NCI-H2227 (cell line): ENCODE results near the gene C19orf44.
"Not testable (repeated sequence)": the region's sequence is repeated elsewhere in the genome, so short reads cannot be mapped to it uniquely, and the experiment has no call there.

Experiments used
- DNase-seq: peaks from one replicate; lab custom pipeline; 2025; ENCODE audit not compliant: unreplicated experiment; lab: John Stamatoyannopoulos, UW

C19orf44 gene

GRCh38 chr19:16466802-16467427 lies 29.3 kb upstream of the C19orf44 start:
- not testable (repeated sequence) for DNase-seq

GRCh38 chr19:16467581-16467980 lies 28.6 kb upstream of the C19orf44 start:
- DNase-seq: no peak

GRCh38 chr19:16470541-16470910 lies 25.7 kb upstream of the C19orf44 start:
- DNase-seq: no peak

GRCh38 chr19:16470911-16471811 lies 25.0 kb upstream of the C19orf44 start:
- DNase-seq: no peak

GRCh38 chr19:16472559-16472899 lies 23.7 kb upstream of the C19orf44 start:
- not testable (repeated sequence) for DNase-seq

GRCh38 chr19:16472992-16473391 lies 23.2 kb upstream of the C19orf44 start:
- DNase-seq: no peak

GRCh38 chr19:16473875-16474392 lies 22.3 kb upstream of the C19orf44 start:
- no peak for DNase-seq

- DNase-seq: no peak
Observed at GRCh38 chr19:16476401-16476800, 19.8 kb upstream of the C19orf44 start.

- no peak for DNase-seq
Observed at GRCh38 chr19:16477311-16477710, 18.9 kb upstream of the C19orf44 start.

- no peak for DNase-seq
Observed at GRCh38 chr19:16482745-16483144, 13.4 kb upstream of the C19orf44 start.

GRCh38 chr19:16486476-16486875 lies 9.7 kb upstream of the C19orf44 start:
- DNase-seq: not testable (repeated sequence)

- no peak for DNase-seq
Observed at GRCh38 chr19:16496613-16496983, 404 bp downstream of the C19orf44 start.

GRCh38 chr19:16497042-16497441 lies 848 bp downstream of the C19orf44 start:
- DNase-seq: no peak

GRCh38 chr19:16497837-16498236 lies 1.6 kb downstream of the C19orf44 start:
- DNase-seq: no peak

- DNase-seq: no peak
Observed at GRCh38 chr19:16504271-16504670, 8.1 kb downstream of the C19orf44 start.

GRCh38 chr19:16506161-16506560 lies 10.0 kb downstream of the C19orf44 start:
- DNase-seq: not testable (repeated sequence)

- no peak for DNase-seq
Observed at GRCh38 chr19:16506961-16507360, 10.8 kb downstream of the C19orf44 start.

- no peak for DNase-seq
Observed at GRCh38 chr19:16508546-16508945, 12.4 kb downstream of the C19orf44 start.

- DNase-seq: no peak
Observed at GRCh38 chr19:16509141-16510061, 13.2 kb downstream of the C19orf44 start.

GRCh38 chr19:16512611-16513010 lies 16.4 kb downstream of the C19orf44 start:
- not testable (repeated sequence) for DNase-seq

GRCh38 chr19:16514383-16515019 lies 18.3 kb downstream of the C19orf44 start:
- no peak for DNase-seq
